GM19239 (cell line): ENCODE results near the gene CALML5.

Experiments
- DNase-seq: peaks from one replicate; pipeline ENCODE4 v3.0.0; 2011; ENCODE audit warnings: low spot score; ENCODE audit not compliant: insufficient read length
- FAIRE-seq: peaks from 2 replicates; lab custom pipeline; 2011; peaks lifted over from hg19 to GRCh38; lab: Jason Lieb, UNC

CALML5 gene

DNA sequence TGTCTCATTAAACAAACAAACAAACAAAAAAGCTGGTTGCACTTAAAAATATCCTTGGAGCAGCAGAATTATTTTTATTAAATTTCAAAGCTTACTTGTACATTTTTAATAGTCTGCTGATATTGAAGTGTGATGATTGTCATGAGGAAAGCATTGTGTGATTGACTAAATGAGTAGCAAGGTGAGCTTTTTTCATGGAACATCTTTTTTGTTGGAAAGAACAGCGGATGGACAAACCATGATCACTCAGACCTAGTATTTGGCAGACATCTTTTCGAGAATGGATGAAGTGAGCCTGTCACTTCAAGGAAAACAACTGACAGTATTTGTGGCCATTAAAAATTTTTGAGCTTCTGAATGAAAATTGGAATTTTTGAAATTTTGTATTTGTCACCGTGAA is 19.7 kb upstream of the CALML5 start:
- DNase-seq (no peak), FAIRE-seq (no peak)

DNA sequence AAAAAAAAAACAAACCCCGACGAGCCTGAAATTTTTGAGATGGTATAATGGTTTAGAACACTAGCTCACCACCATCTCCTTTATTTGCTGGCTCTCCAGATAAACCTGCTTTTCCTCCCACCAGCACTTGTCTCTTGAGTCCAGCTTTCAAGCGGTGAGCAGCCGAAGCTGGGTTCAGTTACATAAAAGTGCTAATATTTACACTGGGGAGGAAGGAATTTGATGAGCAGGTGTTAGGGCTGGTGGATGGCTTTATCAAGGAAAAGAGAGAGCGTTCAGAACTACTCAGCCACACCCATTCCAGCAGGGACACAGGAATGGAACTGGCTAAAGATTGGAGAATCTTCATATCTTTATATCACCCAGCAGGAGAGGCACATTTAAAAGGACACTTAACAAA is 18.8 kb upstream of the CALML5 start:
- no peak for FAIRE-seq

GRCh38 chr10:5517546-5517945 is 18.2 kb upstream of the CALML5 start:
- FAIRE-seq (peak; percentile 21), DNase-seq (no peak)

More for the DNA sequence above, 18.8 kb upstream of the CALML5 start:
- DNase-seq, result no peak

DNA sequence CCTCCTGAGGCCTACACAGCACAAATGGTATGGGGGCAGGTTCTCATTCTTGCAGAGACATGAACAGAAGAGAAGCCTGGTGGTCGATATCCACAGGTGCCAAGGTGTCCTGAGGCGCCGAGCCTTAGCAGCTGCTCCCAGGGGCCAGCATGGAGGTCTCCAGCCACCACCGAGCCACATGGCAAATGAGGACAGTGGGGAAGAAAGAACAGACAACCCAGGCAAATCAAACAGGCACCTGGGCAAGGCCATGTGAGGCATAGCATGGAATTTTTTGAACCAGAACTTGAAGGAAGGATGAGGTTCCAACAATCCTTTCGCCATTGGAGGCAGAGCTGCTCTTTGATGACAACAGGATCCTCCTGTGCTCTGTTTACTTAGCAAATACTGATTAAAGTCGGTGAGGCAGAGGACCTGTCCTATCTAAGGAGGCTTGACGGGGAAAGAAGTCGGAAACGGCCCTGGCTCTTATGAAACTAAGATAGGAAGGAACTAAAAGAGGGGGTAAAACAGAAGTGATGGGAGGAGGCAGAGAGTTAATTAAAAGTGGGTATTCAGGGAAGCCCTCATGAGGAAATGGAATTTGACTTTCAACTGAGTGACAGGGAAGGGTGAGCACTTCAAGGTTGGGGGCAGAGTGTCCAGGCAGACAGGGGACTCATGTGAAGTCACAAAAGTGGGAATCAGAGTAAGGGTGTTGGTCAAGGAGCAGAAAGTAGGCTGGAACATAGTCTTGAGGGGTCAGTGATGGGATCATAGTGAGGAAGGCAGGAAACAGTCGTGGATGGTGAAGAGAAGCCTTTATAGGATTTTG is 16.8 kb upstream of the CALML5 start:
- DNase-seq, result no peak
- no peak for FAIRE-seq

DNA sequence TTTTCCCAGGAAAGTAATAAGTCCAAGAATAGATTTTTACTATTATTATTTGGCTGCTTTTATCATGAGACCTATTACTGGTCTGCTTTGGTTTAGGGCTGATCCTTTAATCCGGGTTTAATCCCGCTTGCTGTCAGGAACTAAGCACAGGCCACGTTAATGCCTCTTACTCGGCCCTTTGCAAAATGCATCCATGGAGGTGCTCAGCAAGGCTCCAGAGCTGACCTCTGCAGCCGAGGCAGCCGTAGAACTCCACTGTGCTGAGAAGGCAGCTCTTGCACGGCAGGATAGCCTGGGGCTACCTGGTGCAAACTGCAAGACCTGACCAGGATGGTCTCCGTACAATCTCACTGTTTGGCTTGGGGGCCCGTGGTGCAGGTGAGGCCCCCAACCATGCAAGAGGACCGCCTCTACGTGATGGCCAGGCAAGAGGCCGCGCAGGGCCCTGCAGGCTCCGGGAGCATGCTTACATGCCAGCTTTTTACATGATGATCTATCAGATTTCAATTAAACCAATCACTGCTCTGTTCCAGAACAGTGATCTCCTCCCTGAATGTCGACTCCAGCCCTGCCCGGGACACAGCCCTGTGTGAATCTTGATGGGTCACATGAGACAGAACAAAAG is 15.0 kb upstream of the CALML5 start:
- DNase-seq (no peak), FAIRE-seq (no peak)

GRCh38 chr10:5512881-5513612 is 13.7 kb upstream of the CALML5 start:
- FAIRE-seq, result no peak
- no peak for DNase-seq

DNA sequence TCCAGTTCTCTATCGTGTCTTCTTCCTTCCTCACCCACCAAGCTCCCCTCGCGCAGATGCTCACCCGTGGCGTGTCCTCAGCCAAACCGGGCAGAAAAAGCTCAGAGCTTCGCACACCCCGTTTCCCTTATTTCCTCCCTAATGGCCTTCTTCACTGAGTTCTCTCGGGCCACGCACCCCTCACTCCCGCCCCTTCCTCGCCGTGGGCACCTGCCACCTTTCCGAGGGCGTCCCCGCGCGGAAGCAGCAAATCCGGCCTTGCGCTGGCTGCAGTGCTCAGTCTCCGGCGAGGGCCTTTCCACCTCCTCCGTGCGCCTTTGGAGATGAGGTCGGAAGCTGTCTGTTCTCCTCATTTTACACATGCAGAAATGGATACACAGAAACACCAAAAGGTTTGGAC is 13.0 kb upstream of the CALML5 start:
- no peak for DNase-seq
- no peak for FAIRE-seq

GRCh38 chr10:5511885-5512280 is 12.5 kb upstream of the CALML5 start:
- no peak for DNase-seq
- FAIRE-seq, result no peak

DNA sequence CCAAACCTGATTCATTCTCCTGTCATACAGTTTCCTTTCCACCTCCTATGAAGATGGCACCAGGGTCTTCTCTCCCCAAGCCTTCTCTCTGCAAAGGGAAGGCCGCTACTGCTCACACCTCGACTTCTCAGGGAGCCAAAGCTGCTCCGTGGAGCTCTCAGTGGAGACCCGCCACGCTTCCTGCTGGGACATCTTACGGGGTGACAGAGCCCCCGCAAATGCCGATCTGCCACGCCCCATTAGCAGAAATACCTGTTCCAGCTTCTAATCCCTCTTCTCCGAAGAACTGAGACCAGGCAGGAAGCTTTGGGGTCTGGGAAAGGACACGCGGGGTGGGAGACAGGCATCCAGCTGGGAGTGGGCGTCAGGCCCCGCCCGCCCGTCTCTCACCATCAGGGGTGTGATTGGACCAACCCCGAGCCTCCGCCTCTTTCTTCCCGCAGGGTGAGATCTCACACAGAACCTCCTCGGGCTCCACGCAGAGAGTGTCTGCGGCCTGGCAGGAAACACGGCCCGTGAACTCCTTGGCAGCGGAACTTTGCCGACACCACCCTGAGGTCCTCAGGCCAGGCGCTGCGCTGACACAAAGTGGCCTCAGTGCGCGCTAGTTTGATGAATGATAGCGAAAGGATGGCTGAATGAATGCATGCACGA is 12.0 kb upstream of the CALML5 start:
- FAIRE-seq, result no peak
- no peak for DNase-seq

DNA sequence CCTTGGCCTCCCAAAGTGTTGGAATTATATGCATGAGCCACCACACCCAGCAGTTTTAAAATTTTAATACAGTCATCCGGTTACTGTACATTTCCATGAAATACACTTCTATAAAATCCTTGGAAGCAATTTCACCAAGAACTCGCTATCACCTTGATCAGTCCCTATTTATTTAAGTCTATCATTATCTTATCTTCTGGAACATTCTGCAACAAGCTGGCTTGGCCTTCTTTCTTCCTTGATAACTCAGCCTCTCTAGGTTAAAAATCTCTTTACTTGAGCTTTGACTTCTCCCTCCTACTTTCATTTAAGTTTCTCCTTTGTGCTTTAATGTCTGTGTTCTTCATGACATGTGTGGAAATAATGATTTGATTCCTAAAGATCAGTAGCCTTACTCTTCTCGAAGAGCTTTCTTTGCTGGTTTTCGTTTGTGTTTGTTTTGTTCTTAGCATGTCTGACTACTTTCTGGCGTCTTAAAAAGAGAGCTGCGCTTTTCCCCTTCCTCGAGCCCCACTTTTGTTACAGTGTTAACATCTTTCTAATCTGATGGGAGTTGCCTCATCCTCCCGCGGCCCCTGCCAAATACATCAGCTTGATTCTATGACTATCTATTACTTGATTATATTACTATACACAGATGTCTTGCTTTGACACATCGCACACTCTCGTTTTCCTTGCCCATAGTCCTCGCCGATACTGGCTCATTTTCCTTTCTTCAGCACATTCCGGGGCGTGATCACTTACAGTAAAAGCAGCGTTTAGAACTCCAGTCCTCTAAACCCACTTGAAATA is 11.1 kb upstream of the CALML5 start:
- FAIRE-seq (no peak), DNase-seq (no peak)

GRCh38 chr10:5509691-5510090 is 10.3 kb upstream of the CALML5 start:
- DNase-seq (no peak), FAIRE-seq (no peak)

GRCh38 chr10:5509236-5509635 is 9.9 kb upstream of the CALML5 start:
- FAIRE-seq (no peak), DNase-seq (no peak)

GRCh38 chr10:5508786-5509185 is 9.4 kb upstream of the CALML5 start:
- FAIRE-seq (no peak), DNase-seq (no peak)

DNA sequence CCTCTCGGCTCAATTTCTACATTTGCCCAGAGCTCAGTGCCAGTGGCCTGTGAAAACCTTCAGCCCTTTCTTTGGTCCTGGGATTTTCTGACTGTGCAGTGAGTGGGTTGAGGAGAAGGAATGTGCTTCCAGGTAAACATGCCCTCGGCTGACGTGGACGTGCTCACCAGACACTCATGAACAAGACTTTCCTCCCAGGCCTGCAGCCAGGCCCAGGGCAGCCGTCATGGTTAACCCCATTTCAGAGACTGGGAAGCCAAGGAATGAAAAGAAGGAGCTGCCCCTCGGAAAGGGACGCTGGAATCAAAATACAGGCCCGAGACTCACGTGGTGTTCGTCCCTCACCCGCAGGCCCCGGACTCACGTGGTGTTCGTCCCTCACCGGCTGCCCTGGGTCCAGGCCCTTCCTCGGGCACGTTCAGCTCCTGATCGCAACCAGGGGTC is 8.8 kb upstream of the CALML5 start:
- DNase-seq (no peak), FAIRE-seq (no peak)

DNA sequence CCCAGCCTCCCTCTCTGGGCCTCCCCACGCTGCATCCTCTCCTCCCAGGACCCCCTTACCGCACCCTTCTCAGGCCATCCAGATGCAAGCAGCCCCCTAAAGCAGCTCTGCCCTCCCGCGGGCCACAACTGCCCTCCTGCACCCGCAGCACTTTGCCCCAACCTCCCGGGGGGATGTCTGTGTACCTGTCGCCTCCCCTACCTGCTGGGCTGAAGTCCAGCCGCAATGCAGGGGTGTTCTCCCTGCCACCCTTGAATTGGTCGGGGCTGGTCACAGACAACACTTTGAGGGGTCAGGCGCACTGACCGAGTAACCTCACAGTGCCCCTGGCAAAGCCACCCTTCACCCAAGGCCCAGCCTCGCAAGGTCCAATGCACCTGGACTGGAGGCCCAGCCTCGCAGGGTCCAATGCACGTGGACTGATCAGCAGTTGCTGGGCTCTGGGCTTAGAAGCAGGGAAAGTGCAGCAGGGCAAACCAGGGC is 8.3 kb upstream of the CALML5 start:
- DNase-seq, result no peak
- FAIRE-seq, result no peak

- DNase-seq (no peak), FAIRE-seq (no peak)
Observed at GRCh38 chr10:5506751-5507648, 7.6 kb upstream of the CALML5 start.

- DNase-seq (no peak), FAIRE-seq (no peak)
Observed at GRCh38 chr10:5506246-5506645, 6.9 kb upstream of the CALML5 start.

GRCh38 chr10:5504146-5505072 is 5.0 kb upstream of the CALML5 start:
- FAIRE-seq, result no peak
- DNase-seq, result no peak
